ENCODE results near the gene PEF1.

GRCh38 chr1:31580891-31581603 lies 63.6 kb downstream of the PEF1 start:
- TF ChIP-seq CTCF (IDR thresholded peaks at IDR 0.05; ENCODE audit: insufficient read depth, low read length, poor library complexity, severe bottlenecking) (no peak), EZH2phosphoT487 (conservative IDR thresholded peaks at IDR 0.05; ENCODE audit: low read length) (no peak)
